ENCODE results near the gene ARHGEF17. TPM values are rescaled to one million over a fixed set of nuclear protein-coding genes. Genes with fewer than 3 reads are reported as not detected.

ARHGEF17 gene
- total and polyA plus RNA-seq, 2 of the 8 experiments (the other 6 are each of a cell fraction or from before 2014, with no cell fraction given): 11.3 to 14.6 TPM

- peaks cover 0 to 3% of the 10 kb centered on the region in 2 experiments; a peak in 1 of 4 replicates for H3K79me2 ChIP-seq (ENCODE audit: control insufficient read depth in 1 of 2, insufficient read depth in 2 of 2, low read length in 2 of 2)
- H2AFZ ChIP-seq (ENCODE audit: low read length): no peak overlapping the region
- POLR2A ChIA-PET (ENCODE audit: partially characterized antibody): interaction anchor here (0.9 to 1.6 kb wide), 3 partner anchors 9 to 197 kb away, joined by 3 to 5 read pairs (median 4); no protein-coding TSS in a partner anchor
- TF ChIP-seq HDAC2 (IDR thresholded peaks at IDR 0.05; ENCODE audit: borderline replicate concordance in 1 of 2, low read depth in 2 of 2, low read length in 2 of 2) (no peak), SIX5 (IDR thresholded peaks at IDR 0.05; ENCODE audit: low read depth, low read length) (no peak), RFX5 (IDR thresholded peaks at IDR 0.05; ENCODE audit: borderline replicate concordance, low read depth, low read length) (no peak), TEAD4 (IDR thresholded peaks at IDR 0.05; ENCODE audit: low read depth, low read length) (no peak), USF2 (IDR thresholded peaks at IDR 0.05; ENCODE audit: low read length) (no peak), EGR1 (IDR thresholded peaks at IDR 0.05; ENCODE audit: borderline replicate concordance, low read depth, low read length) (no peak), TAF7 (optimal IDR thresholded peaks at IDR 0.05; ENCODE audit: borderline replicate concordance, low read depth, low read length) (no peak), RAD21 (IDR thresholded peaks at IDR 0.05 in 1 of 2, conservative IDR thresholded peaks at IDR 0.05 in 1 of 2; ENCODE audit: low read depth in 2 of 2, low read length in 2 of 2) (no peak), CHD1 (IDR thresholded peaks at IDR 0.05; ENCODE audit: low read depth, low read length) (no peak), SUZ12 (IDR thresholded peaks at IDR 0.05; ENCODE audit: low read length) (no peak), NANOG (IDR thresholded peaks at IDR 0.05; ENCODE audit: insufficient read depth, low read depth, low read length, poor library complexity, severe bottlenecking) (no peak), KDM4A (IDR thresholded peaks at IDR 0.05; ENCODE audit: low read depth, low read length, severe bottlenecking) (no peak)
Measured at GRCh38 chr11:73384531-73384871, 76.4 kb downstream of the ARHGEF17 start.

More at GRCh38 chr11:73384531-73384871, 76.4 kb downstream of the ARHGEF17 start:
- H3K4me2 ChIP-seq (ENCODE audit: insufficient read depth in 1 of 2, low read depth in 2 of 2, low read length in 2 of 2): no peak overlapping the region
- H3K4me3 ChIP-seq (ENCODE audit: extremely low read depth in 1 of 4, insufficient read depth in 2 of 4, low read depth in 3 of 4, low read length in 4 of 4): no peak overlapping the region
- H3K9me3 ChIP-seq (ENCODE audit: insufficient read depth in 2 of 2, low read depth in 1 of 2, low read length in 1 of 2): no peaks in the 10 kb centered on the region
- H3K79me1 ChIP-seq (ENCODE audit: low read depth, low read length): peaks cover 7% of the 10 kb centered on the region; the same call in 1 of the 2 replicates
- H3K56ac ChIP-seq (replicated peaks; ENCODE audit: insufficient read length, low read depth, low read length): no peak overlapping the region
- H2BK5ac ChIP-seq (ENCODE audit: low read depth, low read length): no peak overlapping the region
- no peak overlapping the region for H4K91ac ChIP-seq (replicated peaks; ENCODE audit: insufficient read length, low read length)
- CTCF ChIA-PET (ENCODE audit: partially characterized antibody): interaction anchor here (1.0 to 59.1 kb wide), 10 partner anchors 9 to 277 kb away, joined by 3 to 1456 read pairs (median 6); no protein-coding TSS in a partner anchor
- H4K8ac ChIP-seq (ENCODE audit: extremely low read depth, insufficient read depth, low read length): peak overlapping the region; percentile 1; the same call in 1 of the 2 replicates
- no peak overlapping the region for H2BK20ac ChIP-seq (ENCODE audit: low read length)
- 0 out of 7 replicates have a peak, but pooled peaks cover 0 to 2% (median 0%) of the 10 kb centered on the region in 4 experiments for H3K27me3 ChIP-seq (replicated peaks in 1 of 4; ENCODE audit: control insufficient read depth in 3 of 4, extremely low read depth in 1 of 4, insufficient read depth in 3 of 4, low read length in 3 of 4)
- DNase-seq (ENCODE audit: low read depth in 1 of 2, low spot score in 2 of 2): no peak
- H3K27ac ChIP-seq (ENCODE audit: low read depth, low read length): no peak overlapping the region
- H2BK12ac ChIP-seq (ENCODE audit: low read depth, low read length): no peak overlapping the region
- FAIRE-seq: no peak
- no peaks in the 10 kb centered on the region for H3K36me3 ChIP-seq (ENCODE audit: control insufficient read depth in 2 of 4, insufficient read depth in 4 of 4, low read length in 3 of 4)
- peaks cover 0 to 11% (median 0%) of the 10 kb centered on the region in 4 experiments; a peak in 1 of 7 replicates for H3K4me1 ChIP-seq (replicated peaks in 1 of 4; ENCODE audit: control insufficient read depth in 3 of 4, insufficient read depth in 4 of 4, low read length in 3 of 4)
- no peak overlapping the region for H3K14ac ChIP-seq (ENCODE audit: insufficient read length)
- H3K4ac ChIP-seq (replicated peaks; ENCODE audit: insufficient read length, low read depth, low read length): no peak overlapping the region
- H3K18ac ChIP-seq (ENCODE audit: extremely low read depth, low read length): no peak overlapping the region
- no peak overlapping the region for H4K5ac ChIP-seq (ENCODE audit: insufficient read length, low read depth, low read length)
- H2BK120ac ChIP-seq (replicated peaks; ENCODE audit: low read depth, low read length): no peak overlapping the region
- 90% methylated on average over 4 of the region's 4 CpGs; no CpG with 5 or more reads in 1 of the 2 experiments for WGBS, 2 experiments (ENCODE audit: extremely low coverage in 1 of 2, insufficient coverage in 1 of 2, insufficient read length in 1 of 2, insufficient replicate concordance in 2 of 2, low coverage in 1 of 2, low lambda C conversion rate in 2 of 2, missing lambda C conversion rate in 1 of 2)
- no peak overlapping the region for H2BK15ac ChIP-seq (ENCODE audit: low read length)
- H3K9ac ChIP-seq (replicated peaks in 1 of 4; ENCODE audit: extremely low read depth in 1 of 4, low read depth in 3 of 4, low read length in 3 of 4): no peak overlapping the region
- no peak overlapping the region for H3K23ac ChIP-seq (ENCODE audit: insufficient read length)
- H2AK5ac ChIP-seq (ENCODE audit: low read depth, low read length): 0 out of 2 replicates have a peak overlapping the region, but pooled peaks have one; percentile 39
- H3K23me2 ChIP-seq (ENCODE audit: low read depth, low read length): no peaks in the 10 kb centered on the region
- peaks cover 6 to 11% of the 10 kb centered on the region in 2 experiments for H4K20me1 ChIP-seq (replicated peaks in 1 of 2; ENCODE audit: control insufficient read depth in 1 of 2, insufficient read depth in 2 of 2, low read length in 2 of 2)

Data from H1 (cell line).